Effector memory CD4-positive, alpha-beta T cell (primary cell): ENCODE measurements around the gene TPM2.

Source experiments
- DNase-seq, 3 donors: peaks; one replicate each; pipeline ENCODE4 v3.0.0-alpha.2; 2020
- H3K27ac ChIP-seq: 2 replicates; pipeline ENCODE4 v1.7.0; 2013; ENCODE audit warnings: mild to moderate bottlenecking, low read length, moderate library complexity; ENCODE audit not compliant: insufficient read depth, poor library complexity, severe bottlenecking
- H3K27me3 ChIP-seq: replicated peaks from 2 replicates; pipeline ENCODE4 v1.7.0; 2013; ENCODE audit warnings: mild to moderate bottlenecking, low read length; ENCODE audit not compliant: insufficient read depth, control insufficient read depth, poor library complexity, severe bottlenecking
- H3K36me3 ChIP-seq: 2 replicates; pipeline ENCODE4 v1.7.0; 2013; ENCODE audit warnings: mild to moderate bottlenecking, low read length, moderate library complexity; ENCODE audit not compliant: control insufficient read depth, insufficient read depth
- H3K4me1 ChIP-seq: 2 replicates; pipeline ENCODE4 v1.7.0; 2013; ENCODE audit warnings: low read length, mild to moderate bottlenecking; ENCODE audit not compliant: control insufficient read depth, insufficient read depth, poor library complexity, severe bottlenecking
- H3K4me3 ChIP-seq: 2 replicates; pipeline ENCODE4 v1.7.0; 2013; ENCODE audit warnings: low read length, low read depth, mild to moderate bottlenecking; ENCODE audit not compliant: insufficient read depth, poor library complexity, severe bottlenecking
- H3K9me3 ChIP-seq: 2 replicates; pipeline ENCODE4 v1.7.0; 2013; ENCODE audit warnings: mild to moderate bottlenecking, low read length, moderate library complexity; ENCODE audit not compliant: control insufficient read depth

The TPM2 gene

GRCh38 chr9:35636135-35636876 is 53.4 kb downstream of the TPM2 start:
- Histone ChIP-seq H3K36me3 (no peaks in the 10 kb centered on the region), H3K27ac (no peak overlapping the region), H3K27me3 (no peaks in the 10 kb centered on the region), H3K4me1 (peaks cover 9% of the 10 kb centered on the region), H3K9me3 (no peaks in the 10 kb centered on the region), H3K4me3 (no peak overlapping the region)
- DNase-seq, result no peak

GRCh38 chr9:35635730-35636129 is 54.0 kb downstream of the TPM2 start:
- DNase-seq, result no peak
- Histone ChIP-seq H3K4me3 (no peak overlapping the region), H3K4me1 (peaks cover 9% of the 10 kb centered on the region), H3K36me3 (no peaks in the 10 kb centered on the region), H3K27me3 (no peaks in the 10 kb centered on the region), H3K9me3 (no peaks in the 10 kb centered on the region), H3K27ac (no peak overlapping the region)
